Endothelial cell (in vitro differentiated cells): Measurements from ENCODE around the gene SPACA4. TPM values are rescaled to one million over a fixed set of nuclear protein-coding genes. Genes with fewer than 3 reads are reported as not detected.

Source experiments
- DNase-seq: peaks from one replicate; pipeline ENCODE4 v3.0.0; 2021; ENCODE audit warnings: low spot score
- H3K27ac Mint-ChIP-seq: one replicate; pipeline ENCODE4 v1.8.0; 2021; ENCODE audit warnings: mixed read lengths, inconsistent platforms; ENCODE audit not compliant: unreplicated experiment
- H3K27me3 Mint-ChIP-seq: one replicate; pipeline ENCODE4 v1.8.0; 2021; ENCODE audit warnings: mild to moderate bottlenecking, moderate library complexity, mixed read lengths, inconsistent platforms; ENCODE audit not compliant: unreplicated experiment
- H3K36me3 Mint-ChIP-seq: one replicate; pipeline ENCODE4 v1.8.0; 2021; ENCODE audit warnings: mild to moderate bottlenecking, low read depth, mixed read lengths, inconsistent platforms; ENCODE audit not compliant: unreplicated experiment
- H3K4me1 Mint-ChIP-seq: one replicate; pipeline ENCODE4 v1.8.0; 2021; ENCODE audit warnings: mild to moderate bottlenecking, mixed read lengths, inconsistent platforms; ENCODE audit not compliant: unreplicated experiment
- H3K4me3 Mint-ChIP-seq: one replicate; pipeline ENCODE4 v1.8.0; 2021; ENCODE audit warnings: mild to moderate bottlenecking, mixed read lengths, inconsistent platforms; ENCODE audit not compliant: unreplicated experiment
- H3K9me3 Mint-ChIP-seq: one replicate; pipeline ENCODE4 v1.8.0; 2021; ENCODE audit warnings: mixed read lengths, inconsistent platforms; ENCODE audit not compliant: unreplicated experiment
- total RNA-seq: library from RNA; stranded (reverse); fragmentation: NEBNext Ultra II Directional; extraction: Animal tissue kit (Norgen Biotek cat#: 25700); gene quantifications from one replicate; pipeline ENCODE4 v1.2.1, GENCODE V29; 2021; ENCODE audit not compliant: unreplicated experiment
- TF ChIP-seq, protein P1 (sequence below): fragments of 200-600 bp; sonication (generic); IDR thresholded peaks from one replicate; pipeline ENCODE4 v1.5.0; 2021; ENCODE audit warnings: antibody characterized with exemption; ENCODE audit not compliant: unreplicated experiment

SPACA4 gene
- total RNA-seq, 1 donor from 2014 or later, result not detected

DNA sequence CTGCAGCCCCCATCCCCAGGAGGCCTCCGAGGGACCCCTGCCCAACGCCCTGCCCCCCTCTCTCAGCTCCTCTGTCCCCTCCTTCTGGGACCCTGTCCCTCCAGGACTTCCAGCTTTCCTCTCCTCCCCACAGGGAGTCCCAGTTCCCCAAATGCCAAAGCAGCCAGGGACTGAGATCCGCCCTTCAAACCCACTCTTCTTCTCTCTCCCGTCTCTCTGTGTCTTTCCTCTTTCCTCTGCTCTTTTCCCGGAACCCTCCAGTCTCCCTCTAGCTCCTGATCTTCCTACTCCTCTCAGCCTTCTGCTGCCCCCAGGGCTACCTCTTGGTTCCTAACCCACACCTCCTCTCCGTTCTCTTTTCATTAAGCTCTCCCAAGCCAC, 39.1 kb downstream of the SPACA4 start:
- Mint-ChIP-seq H3K9me3 (no peaks in the 10 kb centered on the region), H3K27ac (peak overlapping the region; percentile 66), H3K27me3 (peaks cover 10% of the 10 kb centered on the region), H3K4me3 (peak overlapping the region; percentile 93), H3K36me3 (peaks cover 4% of the 10 kb centered on the region), H3K4me1 (peaks cover 15% of the 10 kb centered on the region)
- TF ChIP-seq, protein P1, sequence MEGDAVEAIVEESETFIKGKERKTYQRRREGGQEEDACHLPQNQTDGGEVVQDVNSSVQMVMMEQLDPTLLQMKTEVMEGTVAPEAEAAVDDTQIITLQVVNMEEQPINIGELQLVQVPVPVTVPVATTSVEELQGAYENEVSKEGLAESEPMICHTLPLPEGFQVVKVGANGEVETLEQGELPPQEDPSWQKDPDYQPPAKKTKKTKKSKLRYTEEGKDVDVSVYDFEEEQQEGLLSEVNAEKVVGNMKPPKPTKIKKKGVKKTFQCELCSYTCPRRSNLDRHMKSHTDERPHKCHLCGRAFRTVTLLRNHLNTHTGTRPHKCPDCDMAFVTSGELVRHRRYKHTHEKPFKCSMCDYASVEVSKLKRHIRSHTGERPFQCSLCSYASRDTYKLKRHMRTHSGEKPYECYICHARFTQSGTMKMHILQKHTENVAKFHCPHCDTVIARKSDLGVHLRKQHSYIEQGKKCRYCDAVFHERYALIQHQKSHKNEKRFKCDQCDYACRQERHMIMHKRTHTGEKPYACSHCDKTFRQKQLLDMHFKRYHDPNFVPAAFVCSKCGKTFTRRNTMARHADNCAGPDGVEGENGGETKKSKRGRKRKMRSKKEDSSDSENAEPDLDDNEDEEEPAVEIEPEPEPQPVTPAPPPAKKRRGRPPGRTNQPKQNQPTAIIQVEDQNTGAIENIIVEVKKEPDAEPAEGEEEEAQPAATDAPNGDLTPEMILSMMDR, result no peak
- DNase-seq, result peak; percentile 27

DNA sequence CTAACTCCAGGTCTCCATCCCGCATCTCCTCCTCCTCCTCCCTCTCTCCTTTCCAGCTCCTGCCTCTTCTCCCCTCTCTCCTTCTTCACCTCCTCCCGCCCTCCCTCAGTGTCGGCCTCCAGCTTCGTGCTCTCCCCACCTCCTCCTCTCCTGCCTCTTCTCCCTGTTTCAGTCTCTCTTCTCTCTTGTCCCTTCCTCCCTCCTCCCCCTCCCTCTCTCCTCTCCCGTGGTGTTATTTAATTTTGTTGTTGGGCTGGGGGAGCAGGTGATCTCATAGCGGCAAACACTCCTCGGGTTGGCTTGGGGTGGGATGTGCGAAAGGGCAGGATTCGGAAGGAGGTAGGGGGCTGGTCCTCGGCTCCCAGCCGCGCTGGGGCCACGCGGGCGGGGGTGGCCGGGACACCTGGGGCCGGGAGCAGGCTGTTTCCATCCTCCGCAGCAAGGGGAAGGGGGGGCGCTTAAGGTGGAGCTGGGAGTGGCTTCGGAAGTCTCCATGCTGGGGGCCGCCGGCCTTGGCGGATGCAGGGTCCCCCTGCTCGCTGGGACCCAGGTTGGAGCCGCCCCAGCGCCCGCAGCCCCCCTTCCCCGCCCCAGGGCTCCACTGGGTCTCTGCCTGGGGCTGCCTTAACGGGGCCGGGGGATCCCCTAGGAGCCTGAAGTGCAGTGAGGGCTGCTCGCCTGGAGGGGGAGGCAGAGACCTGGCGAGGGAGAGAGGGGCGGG, 39.6 kb downstream of the SPACA4 start, which contains the start of gene CA11:
CA11 (minus strand) TSS at position 187 of the 721 bp plus-strand sequence. CDS start 555 bp downstream, outside the sequence.
- TF ChIP-seq, protein P1, result peak; percentile 69
- peak; percentile 97 for DNase-seq
- H3K27me3 Mint-ChIP-seq, result peaks cover 10% of the 10 kb centered on the region
- H3K9me3 Mint-ChIP-seq, result no peaks in the 10 kb centered on the region
- H3K27ac Mint-ChIP-seq, result peak within 1 kb of the TSS; percentile 66
- H3K4me1 Mint-ChIP-seq, result peaks cover 15% of the 10 kb centered on the region
- peaks cover 4% of the 10 kb centered on the region for H3K36me3 Mint-ChIP-seq
- H3K4me3 Mint-ChIP-seq, result peak within 1 kb of the TSS; percentile 93

GRCh38 chr19:48646722-48647216, 40.2 kb downstream of the SPACA4 start:
- Mint-ChIP-seq H3K4me1 (peaks cover 15% of the 10 kb centered on the region), H3K9me3 (no peaks in the 10 kb centered on the region), H3K27ac (no peak overlapping the region), H3K36me3 (peaks cover 4% of the 10 kb centered on the region), H3K4me3 (peak overlapping the region; percentile 53), H3K27me3 (peaks cover 10% of the 10 kb centered on the region)
- no peak for DNase-seq
- TF ChIP-seq, protein P1, result no peak

DNA sequence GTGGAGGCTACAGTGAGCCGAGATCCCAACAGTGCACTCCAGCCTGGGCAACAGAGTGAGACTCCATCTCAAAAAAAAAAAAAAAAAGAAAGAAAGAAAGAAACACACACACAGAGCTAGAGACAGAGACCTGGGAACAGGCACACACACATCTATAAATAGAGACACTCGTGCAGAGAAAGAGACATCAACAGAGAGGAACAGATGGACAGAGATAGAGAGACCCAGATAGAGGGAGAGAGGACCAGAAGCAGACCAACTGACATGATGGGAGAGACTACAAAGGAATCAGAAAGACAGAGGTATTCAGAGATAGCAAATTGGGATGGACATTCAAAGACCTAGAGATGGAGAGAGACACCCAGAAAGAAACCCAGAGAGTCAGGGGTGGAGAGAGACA, 41.6 kb downstream of the SPACA4 start:
- Mint-ChIP-seq H3K27ac (no peak overlapping the region), H3K4me3 (no peak overlapping the region), H3K36me3 (no peaks in the 10 kb centered on the region), H3K4me1 (peaks cover 12% of the 10 kb centered on the region), H3K27me3 (peaks cover 5% of the 10 kb centered on the region), H3K9me3 (no peaks in the 10 kb centered on the region)
- TF ChIP-seq, protein P1, result no peak
- DNase-seq, result no peak
